ENCODE results near the gene ZNF219.
A peak's percentile ranks its signal among the peaks of the same experiment; 100 is the strongest.
"Not testable (repeated sequence)": the region's sequence is repeated elsewhere in the genome, so short reads cannot be mapped to it uniquely, and the experiment has no call there.

ZNF219 gene

DNA sequence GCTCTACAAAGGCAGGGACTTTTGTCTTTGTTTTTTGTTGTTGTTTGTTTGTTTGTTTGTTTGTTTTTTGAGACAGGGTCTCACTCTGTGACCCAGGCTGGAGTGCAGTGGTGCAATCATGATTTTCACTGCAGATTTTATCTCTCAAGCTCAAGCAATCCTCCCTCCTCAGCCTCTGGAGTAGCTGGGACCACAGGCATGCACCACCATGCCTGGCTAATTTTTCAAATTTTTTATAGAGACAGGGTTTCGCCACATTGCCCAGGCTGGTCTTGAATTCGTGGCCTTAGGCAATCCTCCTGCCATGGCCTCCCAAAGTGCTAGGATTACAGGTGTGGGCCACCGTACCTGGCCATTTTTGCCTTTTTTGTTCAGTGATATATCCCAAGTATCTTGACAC is 57.5 kb downstream of the ZNF219 start:
- not testable (repeated sequence) for DNase-seq

DNA sequence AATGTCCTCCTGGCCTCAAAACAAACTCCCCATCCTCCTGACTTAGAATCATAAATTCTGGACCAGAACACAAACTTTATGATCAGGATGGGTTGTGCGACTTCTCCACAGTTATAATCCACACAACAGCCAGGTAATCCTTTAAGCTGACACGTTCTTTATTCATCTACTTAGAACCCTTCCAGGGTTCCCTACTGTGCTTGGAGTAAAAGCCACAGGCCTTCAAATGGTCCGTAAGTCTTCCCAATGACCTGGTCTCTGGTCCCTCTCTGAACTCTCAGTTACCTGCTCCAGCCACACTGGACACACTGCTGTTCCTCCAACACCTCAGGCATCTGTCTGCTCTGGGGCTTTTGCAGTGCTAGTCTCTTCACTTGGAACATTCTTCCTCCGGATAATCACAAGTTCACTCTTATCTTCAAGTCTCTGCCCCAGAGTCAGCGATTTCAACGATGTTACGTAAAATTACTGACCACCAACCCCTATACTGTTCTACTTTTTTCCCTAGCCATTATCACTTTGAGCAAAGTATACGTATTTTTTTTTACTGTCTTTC is 58.0 kb downstream of the ZNF219 start:
- peak; percentile 70 for DNase-seq
